BE2C (cell line): ENCODE data around the gene CYSTM1.

ENCODE experiments used
- DNase-seq: peaks from one replicate; pipeline ENCODE4 v3.0.0-alpha.2; 2020
- H3K27me3 ChIP-seq: fragments of 250-450 bp; sonication (Bioruptor Pico); 2 replicates; pipeline ENCODE4 v1.5.1; 2020; ENCODE audit warnings: mild to moderate bottlenecking
- H3K36me3 ChIP-seq: fragments of 250-450 bp; sonication (Bioruptor Pico); 2 replicates; pipeline ENCODE4 v1.5.1; 2020; ENCODE audit warnings: mild to moderate bottlenecking
- H3K4me1 ChIP-seq: fragments of 250-450 bp; sonication (Bioruptor Pico); 2 replicates; pipeline ENCODE4 v1.5.1; 2020
- H3K4me3 ChIP-seq: 2 replicates; pipeline ENCODE4 v1.5.1; 2011; ENCODE audit warnings: low read depth, low read length
- H3K9me3 ChIP-seq: fragments of 250-450 bp; sonication (Bioruptor Pico); 2 replicates; pipeline ENCODE4 v1.5.1; 2020
- TF ChIP-seq, protein P1 (sequence below): IDR thresholded peaks from 2 replicates; pipeline ENCODE4 v1.5.1; 2012; ENCODE audit warnings: mild to moderate bottlenecking, low read depth, low read length

CYSTM1 gene

DNA sequence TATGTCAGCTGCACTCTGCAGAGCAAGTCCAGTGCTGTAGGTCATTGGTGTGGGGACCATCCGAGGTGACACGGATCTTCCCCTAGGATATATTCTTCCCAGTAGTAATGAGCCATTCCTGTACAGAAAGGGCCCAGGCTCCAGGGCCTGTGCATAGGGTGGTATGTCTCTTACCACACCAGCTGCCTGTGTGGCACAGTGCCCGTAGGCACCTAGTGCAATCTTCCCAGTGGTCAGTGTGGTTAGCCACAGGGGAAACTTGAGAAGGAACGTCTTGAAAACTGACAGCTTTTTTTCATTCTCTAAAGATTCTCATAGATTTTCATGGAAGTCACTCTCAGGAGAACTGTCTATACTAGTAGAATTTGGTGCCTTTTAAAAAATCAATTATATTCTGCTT lies 39.8 kb downstream of the CYSTM1 start:
- no peak for DNase-seq
- no peaks in the 10 kb centered on the region for H3K9me3 ChIP-seq
- H3K36me3 ChIP-seq = no peaks in the 10 kb centered on the region; the same call in 1 of the 2 replicates
- H3K4me3 ChIP-seq = no peak overlapping the region
- H3K27me3 ChIP-seq = no peaks in the 10 kb centered on the region
- H3K4me1 ChIP-seq = no peaks in the 10 kb centered on the region; the same call in 1 of the 2 replicates
- TF ChIP-seq, protein P1, sequence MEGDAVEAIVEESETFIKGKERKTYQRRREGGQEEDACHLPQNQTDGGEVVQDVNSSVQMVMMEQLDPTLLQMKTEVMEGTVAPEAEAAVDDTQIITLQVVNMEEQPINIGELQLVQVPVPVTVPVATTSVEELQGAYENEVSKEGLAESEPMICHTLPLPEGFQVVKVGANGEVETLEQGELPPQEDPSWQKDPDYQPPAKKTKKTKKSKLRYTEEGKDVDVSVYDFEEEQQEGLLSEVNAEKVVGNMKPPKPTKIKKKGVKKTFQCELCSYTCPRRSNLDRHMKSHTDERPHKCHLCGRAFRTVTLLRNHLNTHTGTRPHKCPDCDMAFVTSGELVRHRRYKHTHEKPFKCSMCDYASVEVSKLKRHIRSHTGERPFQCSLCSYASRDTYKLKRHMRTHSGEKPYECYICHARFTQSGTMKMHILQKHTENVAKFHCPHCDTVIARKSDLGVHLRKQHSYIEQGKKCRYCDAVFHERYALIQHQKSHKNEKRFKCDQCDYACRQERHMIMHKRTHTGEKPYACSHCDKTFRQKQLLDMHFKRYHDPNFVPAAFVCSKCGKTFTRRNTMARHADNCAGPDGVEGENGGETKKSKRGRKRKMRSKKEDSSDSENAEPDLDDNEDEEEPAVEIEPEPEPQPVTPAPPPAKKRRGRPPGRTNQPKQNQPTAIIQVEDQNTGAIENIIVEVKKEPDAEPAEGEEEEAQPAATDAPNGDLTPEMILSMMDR = no peak

DNA sequence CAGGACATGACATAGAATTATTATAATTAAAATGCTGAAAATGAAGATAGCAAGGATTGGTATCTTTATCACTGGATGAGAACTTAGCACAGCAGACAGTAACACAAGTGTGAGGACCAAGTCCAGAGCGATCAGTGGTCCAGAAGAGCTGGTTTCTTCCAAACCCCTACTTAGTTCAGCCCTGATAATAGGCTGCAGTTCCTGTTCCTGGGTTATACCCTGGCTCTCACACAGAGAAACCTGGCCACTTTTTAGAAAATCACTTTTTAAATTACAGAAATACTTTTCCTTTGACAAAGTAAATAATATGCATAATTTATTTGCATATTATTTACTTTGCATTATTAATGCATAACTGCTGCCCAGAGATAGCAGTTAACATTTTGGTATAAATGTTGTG lies 40.3 kb downstream of the CYSTM1 start:
- Histone ChIP-seq H3K9me3 (no peaks in the 10 kb centered on the region), H3K27me3 (no peaks in the 10 kb centered on the region), H3K36me3 (no peaks in the 10 kb centered on the region; the same call in 1 of the 2 replicates), H3K4me1 (peaks cover 3% of the 10 kb centered on the region; the same call in 1 of the 2 replicates), H3K4me3 (no peak overlapping the region)
- TF ChIP-seq, protein P1 = no peak
- no peak for DNase-seq

DNA sequence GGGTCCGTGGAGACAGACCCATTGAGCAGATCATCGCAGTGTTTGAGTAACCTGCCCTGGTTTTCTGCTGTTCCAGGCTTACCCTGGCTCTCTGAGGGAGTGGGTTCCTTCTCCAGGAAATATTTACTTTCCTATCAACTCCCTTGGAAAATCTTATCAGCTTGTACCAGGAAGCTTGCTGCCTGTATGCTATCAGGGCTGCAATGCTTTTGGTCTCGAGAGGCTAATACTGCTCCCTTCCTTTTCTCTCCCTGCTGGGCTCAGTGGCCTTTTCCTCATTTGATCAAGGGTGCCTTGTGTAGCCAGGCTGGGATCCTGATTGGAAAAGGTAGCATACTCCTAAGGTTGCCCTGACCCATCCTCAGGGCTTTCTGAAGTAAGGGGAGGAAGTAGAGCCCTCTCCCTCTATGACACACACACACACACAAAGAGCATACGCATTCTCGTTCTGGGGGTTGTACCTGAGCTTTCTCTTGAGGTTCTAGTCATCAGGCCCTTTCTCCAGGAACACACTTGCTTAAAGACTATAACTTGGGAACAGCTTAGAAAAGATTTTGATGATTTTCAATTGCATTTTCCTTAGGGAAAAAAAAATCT lies 41.6 kb downstream of the CYSTM1 start:
- H3K4me3 ChIP-seq = no peak overlapping the region
- TF ChIP-seq, protein P1 = no peak
- H3K9me3 ChIP-seq = no peaks in the 10 kb centered on the region
- DNase-seq = no peak
- peaks cover 8% of the 10 kb centered on the region; the same call in 1 of the 2 replicates for H3K4me1 ChIP-seq
- no peaks in the 10 kb centered on the region; the same call in 1 of the 2 replicates for H3K36me3 ChIP-seq
- H3K27me3 ChIP-seq = no peaks in the 10 kb centered on the region

DNA sequence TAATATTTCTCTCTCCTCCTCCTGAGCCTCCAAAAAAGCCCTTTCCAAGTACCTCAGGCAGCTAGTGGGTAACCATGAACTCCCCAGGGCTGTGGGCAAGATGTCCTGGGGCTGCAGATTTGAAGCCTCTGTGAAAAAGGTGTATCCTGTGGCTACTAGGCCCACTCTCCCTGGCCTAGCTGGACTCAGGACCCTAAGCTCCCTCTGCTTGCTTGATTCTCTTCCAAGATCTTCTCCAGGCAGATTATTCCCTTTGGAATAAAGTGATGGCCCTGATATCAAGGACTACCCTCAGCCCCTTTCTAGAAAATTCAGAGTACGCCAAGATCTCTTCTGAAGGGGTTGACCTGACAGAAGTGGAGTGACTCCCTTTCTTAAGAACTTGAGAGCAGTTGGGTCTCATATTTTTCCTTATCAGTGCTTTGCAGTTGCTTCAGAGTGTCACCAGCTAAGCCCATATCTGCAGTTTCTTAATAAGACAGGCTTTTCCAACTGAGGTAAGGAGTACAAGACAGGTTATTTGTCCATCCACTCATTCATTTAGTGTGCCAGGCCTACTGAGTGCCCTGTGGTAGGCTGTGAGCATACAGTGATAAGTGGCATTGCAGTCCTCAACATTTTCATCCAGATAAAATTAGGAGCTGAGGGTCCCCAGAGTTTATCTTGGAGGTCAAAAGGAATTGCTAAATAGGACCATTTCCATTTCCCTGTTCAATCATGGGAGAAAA lies 42.5 kb downstream of the CYSTM1 start:
- H3K4me1 ChIP-seq = peaks cover 8% of the 10 kb centered on the region; the same call in 1 of the 2 replicates
- no peak for DNase-seq
- H3K27me3 ChIP-seq = no peaks in the 10 kb centered on the region
- no peak overlapping the region for H3K4me3 ChIP-seq
- TF ChIP-seq, protein P1 = no peak
- no peaks in the 10 kb centered on the region for H3K9me3 ChIP-seq
- no peaks in the 10 kb centered on the region; the same call in 1 of the 2 replicates for H3K36me3 ChIP-seq

DNA sequence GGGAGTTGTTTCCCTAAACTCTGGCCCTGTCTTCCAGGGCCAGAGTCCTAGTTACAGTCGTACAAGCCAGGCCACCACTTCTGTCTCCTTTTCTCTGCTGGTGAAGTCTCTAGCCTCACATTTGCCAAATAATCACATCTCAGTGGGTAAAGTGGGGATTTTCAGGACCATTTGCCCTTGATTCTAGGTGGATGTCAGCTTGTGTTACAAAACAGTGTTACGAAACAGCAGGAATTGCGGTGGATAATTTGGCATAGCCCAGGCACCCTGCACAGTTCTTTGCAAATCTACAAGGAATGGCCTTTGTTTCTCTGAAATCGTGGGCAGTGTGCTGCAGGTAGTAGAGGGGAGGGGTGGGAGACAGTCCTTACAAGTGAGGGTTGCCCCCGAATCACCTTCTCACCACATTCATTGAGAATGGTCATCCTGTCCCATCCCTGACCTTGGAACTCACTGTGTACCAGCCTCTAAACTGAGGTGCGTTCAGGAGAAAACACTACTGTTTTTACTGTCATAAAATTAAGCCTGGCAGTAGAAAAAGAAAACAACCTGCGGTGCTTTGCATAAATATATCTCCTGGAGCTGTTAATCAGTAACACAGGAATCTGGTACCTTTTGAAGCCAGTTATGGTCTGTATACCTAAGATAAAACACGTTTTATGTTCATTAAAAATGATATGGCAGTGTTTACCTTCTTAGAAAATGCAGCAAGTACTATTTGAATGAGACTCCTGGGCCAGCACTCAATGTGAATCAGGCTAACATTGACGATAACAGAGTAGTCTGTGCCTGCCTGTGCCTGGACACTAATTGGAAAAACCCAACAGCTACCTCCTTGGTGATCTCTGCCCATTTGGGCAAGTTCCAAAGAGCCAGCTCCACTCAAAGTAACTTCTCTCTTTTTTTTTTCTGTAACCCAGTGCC lies 44.3 kb downstream of the CYSTM1 start:
- Histone ChIP-seq H3K9me3 (no peaks in the 10 kb centered on the region), H3K4me1 (peaks cover 8% of the 10 kb centered on the region; the same call in 1 of the 2 replicates), H3K4me3 (no peak overlapping the region), H3K27me3 (no peaks in the 10 kb centered on the region), H3K36me3 (no peaks in the 10 kb centered on the region; the same call in 1 of the 2 replicates)
- TF ChIP-seq, protein P1 = no peak
- DNase-seq = no peak
